NCI-H2081 (cell line): ENCODE data around the gene MSMO1.
"Not testable (repeated sequence)": the region's sequence is repeated elsewhere in the genome, so short reads cannot be mapped to it uniquely, and the experiment has no call there.

Experiments used
- DNase-seq, 2 experiments: peaks; one replicate each; lab custom pipeline; 2025; lab: John Stamatoyannopoulos, UW

Gene MSMO1

GRCh38 chr4:165324236-165324917 is 3.1 kb upstream of the MSMO1 start:
- no peak for DNase-seq

DNA sequence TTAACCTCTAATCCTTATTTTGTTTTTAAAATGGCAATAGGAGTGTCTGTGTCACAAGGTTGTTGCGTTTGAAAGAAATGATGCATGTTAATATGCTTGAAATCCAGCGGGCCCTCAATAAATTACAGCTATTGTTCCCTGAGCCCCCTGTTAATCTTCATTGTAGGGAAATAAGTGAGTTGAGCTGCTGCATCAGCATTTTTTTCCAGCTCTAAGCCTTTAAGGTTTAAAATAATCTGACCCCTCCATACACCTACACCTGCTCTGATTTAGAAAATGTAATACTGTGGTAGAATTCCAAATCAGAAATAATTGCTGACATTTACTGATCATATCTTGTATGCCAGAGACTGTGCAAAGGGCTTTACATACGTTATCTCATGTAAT is 2.6 kb upstream of the MSMO1 start:
- no peak for DNase-seq

GRCh38 chr4:165325732-165326512 is 1.5 kb upstream of the MSMO1 start:
- DNase-seq = no peak

- no peak for DNase-seq
These were observed 648 bp upstream of the MSMO1 start for GRCh38 chr4:165326831-165327210.

- peak in 1 of 2 experiments; percentile 29 for DNase-seq
These were observed 594 bp downstream of the MSMO1 start for GRCh38 chr4:165328101-165328425.

- no peak for DNase-seq
These were observed 1.2 kb downstream of the MSMO1 start for GRCh38 chr4:165328708-165329107.

- DNase-seq = no peak
These were observed 2.6 kb downstream of the MSMO1 start for GRCh38 chr4:165330071-165330470.

DNA sequence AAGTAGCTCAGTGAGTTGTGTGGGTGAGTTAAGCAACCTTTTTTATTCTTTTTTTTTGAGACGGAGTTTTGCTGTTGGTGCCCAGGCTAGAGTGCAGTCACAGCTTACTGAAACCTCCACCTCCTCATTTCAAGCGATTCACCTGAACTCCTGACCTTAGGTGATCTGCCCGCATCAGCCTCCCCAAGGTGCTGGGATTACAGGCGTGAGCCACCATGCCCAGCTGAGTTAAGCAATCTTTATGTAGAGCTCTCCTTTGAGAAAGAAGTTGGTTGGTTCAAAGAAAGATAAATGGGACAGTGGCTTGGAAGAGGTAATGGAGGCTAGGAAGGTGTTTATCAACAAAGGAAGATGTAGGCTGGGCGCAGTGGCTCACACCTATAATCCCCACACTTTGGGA is 3.2 kb downstream of the MSMO1 start:
- no peak for DNase-seq

- DNase-seq = no peak
These were observed 3.9 kb downstream of the MSMO1 start for GRCh38 chr4:165331359-165331758.

DNA sequence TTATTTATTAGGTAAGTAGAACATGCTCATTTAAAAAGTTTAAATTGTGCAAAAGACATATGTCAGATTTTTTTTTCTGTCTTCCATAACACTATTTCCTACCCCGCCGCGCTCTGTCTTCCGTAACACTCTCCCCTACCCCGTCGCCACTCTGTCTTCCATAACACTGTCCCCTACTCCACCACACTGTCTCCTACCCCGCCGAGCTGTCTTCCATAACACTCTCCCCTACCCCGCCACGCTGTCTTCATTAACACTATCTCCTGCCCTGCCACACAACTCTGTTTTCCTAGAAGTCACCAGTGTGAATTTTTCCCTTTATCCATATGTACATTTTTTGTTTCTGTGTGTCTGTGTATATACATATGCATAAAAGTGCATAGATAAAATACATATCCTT is 4.4 kb downstream of the MSMO1 start:
- DNase-seq = no peak

DNA sequence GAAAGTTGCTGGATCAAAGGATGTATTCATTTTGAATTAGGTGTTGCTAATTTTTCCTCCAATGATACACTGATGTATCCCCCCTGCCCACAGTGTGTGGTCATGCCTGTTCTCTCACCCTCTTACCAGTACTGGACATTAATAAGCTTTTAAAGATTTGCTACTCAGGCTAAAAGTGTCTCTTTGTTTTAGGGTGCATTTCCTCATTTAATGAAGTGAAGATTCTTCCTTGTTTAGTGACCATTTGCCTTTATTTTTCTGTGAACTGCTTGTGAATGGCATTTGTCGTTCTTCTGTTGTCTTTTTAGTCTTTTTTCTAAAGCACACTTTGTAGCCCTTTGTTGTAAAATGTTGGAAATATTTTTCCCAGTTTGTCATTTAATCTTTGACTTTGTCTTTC is 5.0 kb downstream of the MSMO1 start:
- no peak for DNase-seq

DNA sequence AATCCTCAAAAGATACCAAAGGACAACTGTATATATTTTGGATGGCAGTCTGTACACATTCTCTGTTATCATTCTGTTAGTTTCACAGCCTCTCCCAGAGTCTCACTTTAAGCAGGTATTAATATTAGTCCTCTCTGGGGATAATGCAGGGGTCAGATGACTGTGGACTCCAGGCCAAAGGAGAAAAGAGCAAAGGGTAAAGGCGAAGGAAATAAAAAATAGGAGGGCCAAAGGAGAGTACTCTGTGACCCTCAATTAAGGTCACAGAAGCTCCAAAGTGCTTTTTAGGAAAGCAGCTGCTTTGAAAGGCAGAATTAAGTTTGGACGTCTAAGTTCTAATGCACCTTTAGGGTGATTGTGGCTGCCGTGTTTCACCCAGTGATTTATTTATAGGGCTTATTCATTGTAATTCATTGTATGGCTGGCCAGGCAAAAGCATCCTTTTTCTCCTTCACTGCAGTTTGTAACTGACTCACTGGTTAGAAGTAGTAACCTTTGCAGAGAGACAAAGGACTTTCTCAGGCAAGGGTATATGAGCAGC is 7.8 kb downstream of the MSMO1 start:
- no peak for DNase-seq

GRCh38 chr4:165336743-165337142 is 9.3 kb downstream of the MSMO1 start:
- no peak for DNase-seq

DNA sequence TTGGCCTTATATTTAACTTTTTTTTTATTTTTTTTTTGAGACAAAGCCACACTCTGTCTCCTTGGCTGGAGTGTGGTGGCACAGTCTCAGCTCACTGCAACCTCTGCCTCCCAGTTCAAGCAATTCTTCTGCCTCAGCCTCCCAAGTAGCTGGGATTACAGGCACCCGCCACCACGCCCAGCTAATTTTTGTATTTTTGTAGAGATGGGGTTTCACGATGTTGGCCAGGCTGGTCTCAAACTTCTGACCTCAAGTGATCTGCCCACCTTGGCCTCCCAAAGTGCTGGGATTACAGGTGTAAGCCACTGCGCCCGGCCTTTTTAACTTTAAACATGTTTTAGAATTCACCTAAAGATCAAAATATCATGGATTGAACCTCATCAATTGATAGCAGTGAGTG is 14.9 kb downstream of the MSMO1 start:
- not testable (repeated sequence) for DNase-seq

DNA sequence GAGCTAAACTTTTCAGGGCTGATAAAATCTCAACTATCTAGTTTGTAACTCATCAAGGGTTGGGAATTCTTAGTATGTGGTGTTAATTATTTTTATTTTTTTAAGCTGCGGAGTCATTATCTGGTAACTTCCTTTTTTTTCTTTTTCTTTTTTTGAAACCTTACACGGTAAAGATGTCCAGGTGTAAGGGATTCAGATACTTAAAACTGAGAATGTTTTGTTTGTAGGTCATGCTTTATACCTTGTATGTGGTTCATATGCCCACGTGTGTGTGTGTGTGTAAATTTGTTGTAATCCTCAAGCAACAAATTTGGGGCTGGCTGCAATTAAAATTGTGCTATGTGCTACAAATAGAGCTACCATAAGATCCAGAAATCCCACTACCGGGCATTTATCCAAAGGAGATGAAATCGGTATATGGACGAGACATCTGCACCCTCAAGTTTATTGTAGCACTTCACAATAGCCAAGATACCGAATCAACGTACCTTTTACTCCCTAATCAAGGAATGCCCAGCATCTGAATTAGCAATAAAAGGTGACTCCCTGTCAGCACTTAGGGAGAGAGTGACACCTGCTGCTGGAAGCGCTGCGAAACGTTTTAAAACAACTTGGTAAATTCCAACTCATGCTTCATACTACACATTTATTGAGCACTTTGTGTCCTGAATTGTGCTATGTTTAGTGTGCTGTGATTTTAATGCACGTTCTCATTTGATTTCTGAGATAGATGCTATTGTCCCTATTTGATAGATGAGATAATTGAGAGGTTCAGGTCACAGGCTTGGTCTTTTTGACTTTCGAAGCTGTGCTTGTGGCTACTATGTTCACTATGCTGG is 16.1 kb downstream of the MSMO1 start:
- DNase-seq = peak in 1 of 2 experiments; percentile 29

DNA sequence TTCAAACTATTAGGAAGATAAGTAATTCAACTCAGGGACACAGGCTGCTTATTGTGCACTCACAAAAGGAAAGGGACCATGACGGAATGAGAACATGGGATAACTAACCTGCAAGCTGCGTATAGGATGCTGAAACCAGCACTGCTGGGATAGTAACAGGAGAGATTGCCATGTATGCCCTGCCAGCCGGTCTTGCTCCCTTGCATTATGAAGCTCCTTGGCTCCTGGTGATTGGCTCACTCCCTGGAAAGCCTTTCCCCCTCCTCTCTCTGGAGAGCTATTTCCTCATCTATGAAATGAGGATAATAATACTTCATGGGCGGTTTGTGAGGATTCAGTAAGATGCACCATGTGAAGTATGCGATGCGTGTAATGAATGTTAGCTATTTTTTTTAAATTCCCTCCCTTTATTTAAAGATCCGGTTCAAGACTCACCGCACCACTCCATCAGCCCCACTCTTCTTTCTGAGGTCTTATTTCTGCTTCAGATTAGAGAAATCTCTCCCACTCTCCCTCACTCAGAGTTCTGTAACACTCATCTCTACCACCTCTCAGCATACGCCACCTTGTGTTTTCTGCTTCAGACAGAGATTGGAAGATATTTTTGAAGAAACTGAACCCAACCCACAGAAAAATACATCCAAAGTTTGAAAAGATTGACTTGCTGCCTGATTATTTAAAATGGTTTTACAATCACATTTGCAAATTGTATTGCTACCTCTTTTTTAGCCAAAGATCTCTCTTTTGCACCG is 18.4 kb downstream of the MSMO1 start:
- DNase-seq = no peak

GRCh38 chr4:165347647-165348569 is 20.4 kb downstream of the MSMO1 start:
- DNase-seq = no peak

DNA sequence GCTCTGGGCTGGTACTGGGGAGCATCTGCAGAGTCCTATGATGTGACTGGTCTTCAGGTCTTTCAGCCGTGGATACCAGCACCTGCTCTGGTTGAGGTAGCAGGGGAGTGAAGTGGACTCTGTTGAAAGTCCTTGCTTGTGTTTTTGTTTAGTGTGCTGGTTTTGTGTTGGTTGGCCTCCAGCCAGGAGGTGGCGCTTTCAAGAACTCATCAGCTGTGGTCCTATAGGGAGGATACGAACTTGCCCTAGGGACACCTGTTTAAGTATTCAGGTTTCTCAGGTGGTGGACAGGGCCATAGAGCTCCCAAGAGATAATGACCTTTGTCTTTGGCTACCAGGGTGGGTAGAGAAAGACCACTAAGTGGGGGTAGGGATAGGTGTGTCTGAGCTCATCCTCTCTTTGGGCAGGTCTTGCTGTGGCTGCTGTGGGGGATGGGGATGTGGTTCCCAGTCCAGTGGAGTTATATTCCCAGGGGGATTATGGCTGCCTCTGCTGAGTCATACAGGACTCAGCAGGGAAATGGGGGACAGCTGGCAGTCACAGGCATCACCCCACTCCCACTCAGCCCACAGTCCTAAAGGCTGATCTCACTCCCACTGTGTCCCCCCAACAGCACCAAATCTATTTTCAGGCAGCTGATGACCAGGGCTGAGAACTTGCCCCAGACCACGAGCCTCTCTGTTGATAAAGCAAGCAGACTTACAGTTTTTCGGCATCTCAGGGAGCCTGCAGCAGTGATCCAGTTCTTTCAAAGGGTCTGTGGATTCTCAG is 24.1 kb downstream of the MSMO1 start:
- no peak for DNase-seq

- peak; percentile 58 to 67 for DNase-seq
These were observed 28.4 kb downstream of the MSMO1 start for GRCh38 chr4:165355900-165356300.

- DNase-seq = no peak
These were observed 32.0 kb downstream of the MSMO1 start for GRCh38 chr4:165359506-165359905.
